T-cell (primary cell): Measurements from ENCODE around the gene ZCCHC24. TPM values are rescaled to one million over a fixed set of nuclear protein-coding genes. Genes with fewer than 3 reads are reported as not detected.

ENCODE experiments used
- ATAC-seq, 4 experiments: fragments of 200-7000 bp in 3 of 4; fragments of 150-1000 bp in 1 of 4; cut with Tn5 transposase; replicated peaks in 1 of 4; 1 replicate in 3 of 4; 2 replicates in 1 of 4; pipeline ENCODE4 v1.10.0; 2021; ENCODE audit warnings: moderate library complexity in 3 of 4, mild to moderate bottlenecking in 2 of 4, moderate number of reproducible peaks in 1 of 4
- CTCF ChIA-PET, 2 donors: fragments of 300-600 bp; sonication (Branson Sonifier 250); formaldehyde crosslinking; loops; one replicate each; lab custom pipeline; 2022; ENCODE audit warnings: antibody characterized with exemption in 2 of 2; lab: Charles Lee
- POLR2A ChIA-PET, 2 donors: fragments of 300-600 bp; sonication (Branson Sonifier 250); formaldehyde crosslinking; loops; one replicate each; lab custom pipeline; 2022; ENCODE audit warnings: antibody characterized with exemption in 2 of 2; lab: Charles Lee
- DNase-seq, 35 experiments: peaks; one replicate each; pipeline versions ENCODE4 v3.0.0 to v3.0.0-alpha.2; 2013 to 2023
- H3K27ac ChIP-seq: one replicate; pipeline ENCODE4 v1.5.1; 2013; ENCODE audit warnings: low read length
- H3K27me3 ChIP-seq, 2 experiments: replicated peaks in 1 of 2; 1 replicate in 1 of 2; 2 replicates in 1 of 2; pipeline versions ENCODE4 v1.6.1 to v1.7.0; 2013; ENCODE audit warnings: low read length in 1 of 2, mixed read lengths in 1 of 2; ENCODE audit not compliant: control insufficient read depth in 2 of 2, insufficient read depth in 2 of 2; ENCODE audit errors: extremely low read depth in 1 of 2
- H3K36me3 ChIP-seq, 2 donors: 1 replicate in 1 of 2; 2 replicates in 1 of 2; pipeline versions ENCODE4 v1.6.1 to v1.7.0; 2013; ENCODE audit warnings: low read length in 1 of 2; ENCODE audit not compliant: control insufficient read depth in 2 of 2, insufficient read depth in 1 of 2; ENCODE audit errors: extremely low read depth in 1 of 2
- H3K4me1 ChIP-seq, 2 experiments: 1 replicate in 1 of 2; 2 replicates in 1 of 2; pipeline versions ENCODE4 v1.6.1 to v1.7.0; 2013; ENCODE audit warnings: low read length in 2 of 2, mixed read lengths in 1 of 2; ENCODE audit not compliant: insufficient read depth in 2 of 2, control insufficient read depth in 1 of 2; ENCODE audit errors: extremely low read depth in 1 of 2
- H3K4me3 ChIP-seq, 2 donors: 1 replicate in 1 of 2; 2 replicates in 1 of 2; pipeline versions ENCODE4 v1.5.1 to v1.7.0; 2013; ENCODE audit warnings: mild to moderate bottlenecking in 2 of 2, low read length in 1 of 2, moderate library complexity in 1 of 2; ENCODE audit not compliant: control insufficient read depth in 1 of 2; ENCODE audit errors: extremely low read depth in 1 of 2
- H3K9me3 ChIP-seq: 2 replicates; pipeline ENCODE4 v1.7.0; 2013
- H3K27ac Mint-ChIP-seq, 2 donors: one replicate each; pipeline ENCODE4 v1.8.0; 2020 to 2021; ENCODE audit warnings: mild to moderate bottlenecking in 2 of 2, mixed read lengths in 2 of 2
- H3K27me3 Mint-ChIP-seq, 2 donors: one replicate each; pipeline ENCODE4 v1.8.0; 2021 to 2022; ENCODE audit warnings: mixed read lengths in 2 of 2
- H3K36me3 Mint-ChIP-seq: one replicate; pipeline ENCODE4 v1.8.0; 2021; ENCODE audit warnings: mixed read lengths
- H3K4me1 Mint-ChIP-seq, 3 donors: one replicate each; pipeline ENCODE4 v1.8.0; 2020 to 2022; ENCODE audit warnings: mixed read lengths in 3 of 3, mild to moderate bottlenecking in 1 of 3
- H3K4me3 Mint-ChIP-seq, 3 donors: one replicate each; pipeline ENCODE4 v1.8.0; 2020 to 2022; ENCODE audit warnings: mild to moderate bottlenecking in 3 of 3, mixed read lengths in 3 of 3, moderate library complexity in 3 of 3
- H3K9me3 Mint-ChIP-seq, 3 donors: one replicate each; pipeline ENCODE4 v1.8.0; 2020 to 2022; ENCODE audit warnings: mixed read lengths in 3 of 3
- WGBS: methylation state at CpG from one replicate; pipeline ENCODE4 v1.1.5; 2013; ENCODE audit warnings: missing lambda C conversion rate; ENCODE audit not compliant: insufficient coverage; 5-methylcytosine and 5-hydroxymethylcytosine counted together
- total RNA-seq, 35 experiments: library from RNA in 6 of 35; stranded (reverse) in 6 of 35; fragments of 120-200 nt in 1 of 35; gene quantifications; one replicate each; pipeline versions ENCODE4 v1.2.1 to v1.2.4 and lab custom pipeline; 2013 to 2026

Gene ZCCHC24
- total RNA-seq, 5 donors from 2014 or later (not counting 1 experiment from before 2014, with no cell fraction given) = 0.60 to 2.4 (median 1.9) TPM

DNA sequence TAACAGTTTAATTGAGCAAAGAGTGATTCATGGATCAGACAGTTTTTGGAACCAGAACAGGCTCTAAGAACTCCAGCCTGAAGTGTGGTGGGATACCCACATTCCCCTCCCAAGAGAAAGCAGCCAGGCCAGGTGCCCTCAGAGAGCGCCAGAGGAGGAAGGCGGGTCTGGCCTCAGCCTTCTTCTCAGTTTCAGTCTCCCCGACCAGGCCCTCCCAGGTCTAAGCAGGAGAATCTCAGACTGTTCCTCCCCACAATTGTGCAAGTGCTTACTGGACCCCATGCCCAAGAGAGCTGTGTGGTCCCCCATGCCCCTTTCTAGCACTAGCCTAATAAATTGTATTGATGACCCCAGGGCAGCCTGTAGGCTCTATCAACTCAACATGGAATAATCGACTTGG, 72.6 kb downstream of the ZCCHC24 start:
- no peak overlapping the region for H3K4me3 ChIP-seq
- no peak overlapping the region for H3K27ac ChIP-seq
- ChIA-PET POLR2A (no interaction called here), CTCF (interaction anchor here (1.0 to 3.1 kb wide), 7 partner anchors 12 to 102 kb away, joined by 3 to 22 read pairs (median 4); no protein-coding TSS in a partner anchor)
- H3K4me1 ChIP-seq = peaks cover 0 to 4% of the 10 kb centered on the region in 2 experiments
- no peak for ATAC-seq
- Mint-ChIP-seq H3K36me3 (peaks cover 3% of the 10 kb centered on the region), H3K4me1 (peaks cover 3 to 6% (median 4%) of the 10 kb centered on the region in 3 donors), H3K4me3 (no peak overlapping the region), H3K27ac (no peak overlapping the region), H3K27me3 (peaks cover 0 to 2% of the 10 kb centered on the region in 2 donors), H3K9me3 (peaks cover 3 to 7% (median 3%) of the 10 kb centered on the region in 3 donors)
- no peaks in the 10 kb centered on the region for H3K27me3 ChIP-seq
- no peak for DNase-seq
- no peaks in the 10 kb centered on the region for H3K36me3 ChIP-seq
- 90% methylated on average over 2 of the region's 4 CpGs for WGBS
- H3K9me3 ChIP-seq = peaks cover 6% of the 10 kb centered on the region

DNA sequence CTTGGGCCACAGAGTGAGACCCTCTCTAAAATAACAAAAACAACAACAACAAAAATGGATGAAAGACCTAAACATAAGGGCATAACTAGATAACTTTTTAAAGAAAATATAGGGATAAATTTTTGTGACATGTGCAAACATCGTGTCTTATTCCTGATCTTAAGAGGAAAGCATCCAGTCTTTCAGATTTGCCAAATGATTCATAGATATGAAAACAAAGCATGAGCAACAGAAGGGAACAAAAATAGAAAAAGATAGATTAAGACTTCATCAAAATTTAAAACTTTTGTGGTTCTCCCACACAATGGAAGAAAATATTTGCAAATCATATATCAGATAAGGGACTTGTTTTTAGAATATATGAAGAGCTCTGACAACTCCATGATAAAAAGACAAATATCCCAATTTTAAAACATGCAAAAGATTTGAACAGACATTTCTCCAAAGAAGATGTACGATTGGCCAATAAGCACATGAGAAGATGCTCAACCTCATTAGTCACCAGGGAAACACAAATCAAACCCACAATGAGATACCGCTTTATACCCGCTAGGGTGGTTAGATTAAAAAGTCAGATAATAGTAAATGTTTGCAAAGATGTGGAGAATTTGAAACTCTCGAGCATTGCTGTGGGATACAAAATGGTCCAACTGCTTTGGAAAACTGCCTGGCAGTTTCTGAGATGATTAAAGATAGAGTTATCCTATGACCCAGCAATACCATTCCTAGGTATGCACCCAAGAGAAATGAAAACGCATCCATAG, 77.8 kb downstream of the ZCCHC24 start:
- POLR2A ChIA-PET = no interaction called here
- Mint-ChIP-seq H3K27ac (no peak overlapping the region), H3K36me3 (peaks cover 3% of the 10 kb centered on the region), H3K4me3 (no peak overlapping the region), H3K4me1 (peaks cover 0 to 5% (median 0%) of the 10 kb centered on the region in 3 donors), H3K27me3 (no peaks in the 10 kb centered on the region), H3K9me3 (peaks cover 3 to 15% (median 11%) of the 10 kb centered on the region in 3 donors)
- Histone ChIP-seq H3K9me3 (peaks cover 6% of the 10 kb centered on the region), H3K4me1 (no peaks in the 10 kb centered on the region), H3K4me3 (no peak overlapping the region), H3K36me3 (no peaks in the 10 kb centered on the region), H3K27ac (no peak overlapping the region), H3K27me3 (no peaks in the 10 kb centered on the region)
- CTCF ChIA-PET = no interaction called here
- ATAC-seq (peak in 1 of 4 experiments; percentile 51), DNase-seq (no peak)
- WGBS = 67% methylated on average over 1 of the region's 6 CpGs

GRCh38 chr10:79361726-79362397, 83.6 kb downstream of the ZCCHC24 start:
- no peak for DNase-seq
- POLR2A ChIA-PET = no interaction called here
- no peak overlapping the region for H3K4me3 Mint-ChIP-seq

DNA sequence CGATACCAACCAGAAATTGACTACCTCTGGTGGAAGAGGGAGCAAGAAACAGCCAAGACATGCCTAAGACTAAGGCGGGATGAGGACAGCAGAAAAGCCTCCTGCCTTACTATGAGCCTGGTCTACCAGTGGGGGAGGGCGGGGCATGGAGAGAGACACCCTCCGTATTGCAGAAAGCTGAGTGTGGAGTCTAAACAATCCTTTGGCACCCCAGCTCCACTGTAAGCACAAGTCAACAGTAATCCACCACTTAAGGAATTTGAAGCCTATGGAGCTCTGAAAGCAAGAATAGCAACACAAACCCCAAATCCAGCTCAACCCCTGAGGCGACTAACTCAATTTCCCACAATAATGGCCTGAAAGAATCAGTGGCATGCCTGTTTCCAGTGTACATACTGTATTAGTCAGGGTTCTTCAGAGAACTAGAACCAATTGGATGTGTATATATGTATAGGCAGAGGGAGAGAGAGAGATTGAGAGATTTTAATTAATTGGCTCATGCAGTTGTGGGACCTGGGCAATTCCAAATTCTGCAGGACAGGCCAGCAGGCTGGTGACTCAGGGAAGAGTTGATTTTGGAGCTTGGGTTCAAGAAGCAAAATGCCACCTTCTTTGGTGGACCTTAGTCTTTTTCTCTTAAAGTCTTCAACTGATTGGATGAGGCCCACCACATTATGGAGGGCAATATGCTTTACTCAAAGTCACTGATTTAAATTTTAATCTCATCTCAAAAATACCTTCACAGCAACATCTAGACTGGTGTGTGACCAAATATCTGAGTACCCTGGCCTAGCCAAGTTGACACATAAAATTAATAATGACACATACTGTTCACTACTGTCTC, 84.7 kb downstream of the ZCCHC24 start:
- H3K27me3 ChIP-seq = no peaks in the 10 kb centered on the region
- peaks cover 0 to 12% of the 10 kb centered on the region in 2 donors for H3K36me3 ChIP-seq
- Mint-ChIP-seq H3K9me3 (peaks cover 0 to 8% (median 7%) of the 10 kb centered on the region in 3 donors), H3K4me3 (no peak overlapping the region), H3K36me3 (peaks cover 15% of the 10 kb centered on the region), H3K27me3 (no peaks in the 10 kb centered on the region), H3K27ac (no peak overlapping the region), H3K4me1 (peaks cover 12 to 23% (median 14%) of the 10 kb centered on the region in 3 donors)
- DNase-seq (no peak), ATAC-seq (no peak)
- CTCF ChIA-PET = interaction anchor here in 1 of 2 donors (1.1 to 1.4 kb wide), 2 partner anchors 13 to 16 kb away, joined by 3 to 4 read pairs; no protein-coding TSS in a partner anchor
- H3K4me1 ChIP-seq = peaks cover 0 to 8% of the 10 kb centered on the region in 2 experiments
- H3K9me3 ChIP-seq = no peaks in the 10 kb centered on the region
- no peak overlapping the region for H3K4me3 ChIP-seq
- WGBS = 100% methylated on average over 1 of the region's 5 CpGs
- POLR2A ChIA-PET = no interaction called here
- H3K27ac ChIP-seq = no peak overlapping the region

More at GRCh38 chr10:79361726-79362397, 83.6 kb downstream of the ZCCHC24 start:
- Histone ChIP-seq H3K36me3 (peaks cover 0 to 2% of the 10 kb centered on the region in 2 donors), H3K9me3 (no peaks in the 10 kb centered on the region), H3K4me3 (no peak overlapping the region), H3K4me1 (peaks cover 0 to 8% of the 10 kb centered on the region in 2 experiments), H3K27ac (no peak overlapping the region), H3K27me3 (no peaks in the 10 kb centered on the region)
- 67% methylated on average over 1 of the region's 4 CpGs for WGBS
- Mint-ChIP-seq H3K27ac (peak overlapping the region in 1 of 2 donors; percentile 17), H3K27me3 (no peaks in the 10 kb centered on the region), H3K4me1 (peaks cover 12 to 18% (median 14%) of the 10 kb centered on the region in 3 donors), H3K36me3 (peaks cover 7% of the 10 kb centered on the region), H3K9me3 (peaks cover 0 to 8% (median 7%) of the 10 kb centered on the region in 3 donors)
- no peak for ATAC-seq
- CTCF ChIA-PET = no interaction called here

- Histone ChIP-seq H3K27me3 (no peaks in the 10 kb centered on the region), H3K36me3 (peaks cover 0 to 19% of the 10 kb centered on the region in 2 donors), H3K27ac (no peak overlapping the region), H3K4me3 (no peak overlapping the region), H3K4me1 (peaks cover 0 to 8% of the 10 kb centered on the region in 2 experiments), H3K9me3 (no peaks in the 10 kb centered on the region)
- no peak for ATAC-seq
- Mint-ChIP-seq H3K27ac (no peak overlapping the region), H3K9me3 (peaks cover 0 to 8% (median 7%) of the 10 kb centered on the region in 3 donors), H3K27me3 (no peaks in the 10 kb centered on the region), H3K4me3 (no peak overlapping the region), H3K36me3 (peaks cover 22% of the 10 kb centered on the region), H3K4me1 (peaks cover 12 to 25% (median 14%) of the 10 kb centered on the region in 3 donors)
- WGBS = 100% methylated on average over 1 of the region's 6 CpGs
- POLR2A ChIA-PET = no interaction called here
- DNase-seq = no peak
- CTCF ChIA-PET = interaction anchor here in 1 of 2 donors (1.1 to 1.4 kb wide), 2 partner anchors 13 to 15 kb away, joined by 3 to 4 read pairs; no protein-coding TSS in a partner anchor
Observed at GRCh38 chr10:79359816-79360498, 85.5 kb downstream of the ZCCHC24 start.
